ENCODE data around the gene IPO8.
"Not testable (repeated sequence)": the region's sequence is repeated elsewhere in the genome, so short reads cannot be mapped to it uniquely, and the experiment has no call there.

Gene IPO8

GRCh38 chr12:30691122-30691879 lies 4.4 kb downstream of the IPO8 start:
- no peak for DNase-seq (ENCODE audit: low read depth in 2 of 3, low spot score in 2 of 3)

- no peak for DNase-seq (ENCODE audit: low read depth in 2 of 3, low spot score in 2 of 3)
Observed at GRCh38 chr12:30687265-30687986, 8.2 kb downstream of the IPO8 start.

GRCh38 chr12:30679241-30679640 lies 16.4 kb downstream of the IPO8 start:
- DNase-seq (ENCODE audit: low read depth in 2 of 3, low spot score in 2 of 3), result no peak

- no peak for DNase-seq (ENCODE audit: low read depth in 2 of 3, low spot score in 2 of 3)
Observed at GRCh38 chr12:30678221-30678620, 17.4 kb downstream of the IPO8 start.

- DNase-seq (ENCODE audit: low read depth in 2 of 3, low spot score in 2 of 3), result no peak
Observed at GRCh38 chr12:30661210-30661609, 34.5 kb downstream of the IPO8 start.

GRCh38 chr12:30652034-30652696 lies 43.5 kb downstream of the IPO8 start:
- no peak for DNase-seq (ENCODE audit: low read depth in 2 of 3, low spot score in 2 of 3)

- DNase-seq (ENCODE audit: low read depth in 2 of 3, low spot score in 2 of 3), result no peak
Observed at GRCh38 chr12:30646821-30647220, 48.8 kb downstream of the IPO8 start.

GRCh38 chr12:30643366-30643765 lies 52.3 kb downstream of the IPO8 start:
- DNase-seq (ENCODE audit: low read depth in 2 of 3, low spot score in 2 of 3), result no peak

GRCh38 chr12:30640392-30640791 lies 55.3 kb downstream of the IPO8 start:
- no peak for DNase-seq (ENCODE audit: low read depth in 2 of 3, low spot score in 2 of 3)

GRCh38 chr12:30635385-30635784 lies 60.3 kb downstream of the IPO8 start:
- DNase-seq (ENCODE audit: low read depth in 2 of 3, low spot score in 2 of 3), result no peak

- DNase-seq (ENCODE audit: low read depth in 2 of 3, low spot score in 2 of 3), result no peak
Observed at GRCh38 chr12:30631740-30632139, 63.9 kb downstream of the IPO8 start.

GRCh38 chr12:30630979-30631285 lies 64.7 kb downstream of the IPO8 start:
- DNase-seq (ENCODE audit: low read depth in 2 of 3, low spot score in 2 of 3), result no peak

GRCh38 chr12:30630076-30630978 lies 65.3 kb downstream of the IPO8 start:
- DNase-seq (ENCODE audit: low read depth in 2 of 3, low spot score in 2 of 3), result no peak

GRCh38 chr12:30626847-30627246 lies 68.8 kb downstream of the IPO8 start:
- DNase-seq (ENCODE audit: low read depth in 2 of 3, low spot score in 2 of 3), result no peak

- no peak for DNase-seq (ENCODE audit: low read depth in 2 of 3, low spot score in 2 of 3)
Observed at GRCh38 chr12:30624009-30624408, 71.7 kb downstream of the IPO8 start.

GRCh38 chr12:30622509-30622908 lies 73.2 kb downstream of the IPO8 start:
- no peak for DNase-seq (ENCODE audit: low read depth in 2 of 3, low spot score in 2 of 3)

- not testable (repeated sequence) for DNase-seq (ENCODE audit: low read depth in 2 of 3, low spot score in 2 of 3)
Observed at GRCh38 chr12:30621663-30622241, 73.9 kb downstream of the IPO8 start.

- DNase-seq (ENCODE audit: low read depth in 2 of 3, low spot score in 2 of 3), result no peak
Observed at GRCh38 chr12:30617346-30618016, 78.2 kb downstream of the IPO8 start.

GRCh38 chr12:30614031-30614430 lies 81.6 kb downstream of the IPO8 start:
- no peak for DNase-seq (ENCODE audit: low read depth in 2 of 3, low spot score in 2 of 3)

- no peak for DNase-seq (ENCODE audit: low read depth in 2 of 3, low spot score in 2 of 3)
Observed at GRCh38 chr12:30613119-30613830, 82.4 kb downstream of the IPO8 start.
